HepG2 (cell line): ENCODE data around the gene CTDNEP1. TPM values are rescaled to one million over a fixed set of nuclear protein-coding genes. Genes with fewer than 3 reads are reported as not detected.

Source experiments
- ARNTL ChIP-seq: sonication (generic); formaldehyde crosslinking; IDR thresholded peaks from 2 replicates; pipeline ENCODE4 v1.4.0; 2020; ENCODE audit warnings: mild to moderate bottlenecking, missing genetic modification reagents
- KAT8 ChIP-seq: IDR thresholded peaks from 2 replicates; pipeline ENCODE4 v1.6.1; 2016; ENCODE audit warnings: missing genetic modification reagents, missing compliant biosample characterization
- MEIS1 ChIP-seq: sonication (generic); formaldehyde crosslinking; IDR thresholded peaks from 2 replicates; pipeline ENCODE4 v1.9.0; 2021; ENCODE audit warnings: mild to moderate bottlenecking, missing genetic modification reagents, moderate library complexity, borderline replicate concordance
- PPARG ChIP-seq: conservative IDR thresholded peaks from 2 replicates; pipeline ENCODE4 v1.6.1; 2016; ENCODE audit warnings: missing biosample characterization, missing genetic modification reagents
- SIN3A ChIP-seq: IDR thresholded peaks from 2 replicates; pipeline ENCODE4 v1.6.1; 2011; ENCODE audit warnings: low read depth, mild to moderate bottlenecking, control low read depth, low read length, borderline replicate concordance
- ZBTB7B ChIP-seq: sonication (generic); formaldehyde crosslinking; IDR thresholded peaks from 2 replicates; pipeline ENCODE4 v1.4.0; 2020; ENCODE audit warnings: missing genetic modification reagents
- ZNF333 ChIP-seq: sonication (generic); formaldehyde crosslinking; IDR thresholded peaks from 2 replicates; pipeline ENCODE4 v1.4.0; 2020; ENCODE audit warnings: mild to moderate bottlenecking, missing genetic modification reagents, borderline replicate concordance
- ZNF44 ChIP-seq: sonication (generic); formaldehyde crosslinking; IDR thresholded peaks from 2 replicates; pipeline ENCODE4 v1.5.1; 2020; ENCODE audit warnings: mild to moderate bottlenecking, missing genetic modification reagents
- ZNF615 ChIP-seq: sonication (generic); formaldehyde crosslinking; IDR thresholded peaks from 2 replicates; pipeline ENCODE4 v1.5.0; 2020; ENCODE audit warnings: mild to moderate bottlenecking, missing genetic modification reagents, borderline replicate concordance
- ZNF670 ChIP-seq: sonication (generic); formaldehyde crosslinking; IDR thresholded peaks from 2 replicates; pipeline ENCODE4 v1.8.0; 2022; ENCODE audit warnings: mild to moderate bottlenecking, missing genetic modification reagents, borderline replicate concordance
- polyA plus RNA-seq, 8 experiments: library from polyadenylated mRNA; depleted of rRNA in 3 of 8; stranded (reverse) in 7 of 8; unstranded in 1 of 8; fragments of >200 nt; fragmentation: Illumina TruSeq in 4 of 8; extraction: Trizol in 4 of 8; gene quantifications; 2 replicates each; pipeline versions ENCODE4 v1.2.1 to v1.2.3, GENCODE V29; 2011 to 2016; ENCODE audit warnings: low read depth in 4 of 8, missing spikeins in 1 of 8, mixed read lengths in 1 of 8; ENCODE audit not compliant: insufficient read depth in 1 of 8
- total RNA-seq, 5 experiments: library from RNA; depleted of rRNA; stranded (reverse); fragments of >200 nt; fragmentation: Illumina TruSeq; extraction: Trizol; gene quantifications; 2 replicates each; pipeline ENCODE4 v1.2.3, GENCODE V29; 2016; ENCODE audit warnings: low read depth in 1 of 5
- TF ChIP-seq, protein P1 (sequence below): sonication (generic); formaldehyde crosslinking; IDR thresholded peaks from 2 replicates; pipeline ENCODE4 v1.4.0; 2020; ENCODE audit warnings: missing genetic modification reagents
- TF ChIP-seq, protein P2 (sequence below): sonication (generic); formaldehyde crosslinking; IDR thresholded peaks from 2 replicates; pipeline ENCODE4 v1.8.0; 2022; ENCODE audit warnings: low read depth, missing genetic modification reagents
- TF ChIP-seq, protein P3 (sequence below): IDR thresholded peaks from 2 replicates; pipeline ENCODE4 v1.6.1; 2016; ENCODE audit warnings: missing genetic modification reagents, missing compliant biosample characterization
- TF ChIP-seq, protein P4 (sequence below): sonication (generic); formaldehyde crosslinking; IDR thresholded peaks from 2 replicates; pipeline ENCODE4 v1.5.0; 2020; ENCODE audit warnings: mild to moderate bottlenecking, missing genetic modification reagents, moderate library complexity
- TF ChIP-seq, protein P5 (sequence below), 2 experiments: fragments of 450-650 bp in 1 of 2; sonication (generic) in 1 of 2; formaldehyde crosslinking; IDR thresholded peaks; 2 replicates each; pipeline versions ENCODE4 v1.5.0 to v1.8.0; 2020 to 2022; ENCODE audit warnings: mild to moderate bottlenecking in 1 of 2, missing genetic modification reagents in 1 of 2
- TF ChIP-seq, protein P6 (sequence below): IDR thresholded peaks from 2 replicates; pipeline ENCODE4 v1.6.1; 2012; ENCODE audit warnings: low read length, improper control_type of control experiment
- TF ChIP-seq, protein P7 (sequence below): sonication (generic); formaldehyde crosslinking; IDR thresholded peaks from 2 replicates; pipeline ENCODE4 v1.5.1; 2020; ENCODE audit warnings: mild to moderate bottlenecking, missing genetic modification reagents, moderate library complexity

CTDNEP1 gene
- total and polyA plus RNA-seq, 2 of the 13 experiments (the other 11 are each of a cell fraction or from before 2014, with no cell fraction given) = 19.8 to 118 TPM

DNA sequence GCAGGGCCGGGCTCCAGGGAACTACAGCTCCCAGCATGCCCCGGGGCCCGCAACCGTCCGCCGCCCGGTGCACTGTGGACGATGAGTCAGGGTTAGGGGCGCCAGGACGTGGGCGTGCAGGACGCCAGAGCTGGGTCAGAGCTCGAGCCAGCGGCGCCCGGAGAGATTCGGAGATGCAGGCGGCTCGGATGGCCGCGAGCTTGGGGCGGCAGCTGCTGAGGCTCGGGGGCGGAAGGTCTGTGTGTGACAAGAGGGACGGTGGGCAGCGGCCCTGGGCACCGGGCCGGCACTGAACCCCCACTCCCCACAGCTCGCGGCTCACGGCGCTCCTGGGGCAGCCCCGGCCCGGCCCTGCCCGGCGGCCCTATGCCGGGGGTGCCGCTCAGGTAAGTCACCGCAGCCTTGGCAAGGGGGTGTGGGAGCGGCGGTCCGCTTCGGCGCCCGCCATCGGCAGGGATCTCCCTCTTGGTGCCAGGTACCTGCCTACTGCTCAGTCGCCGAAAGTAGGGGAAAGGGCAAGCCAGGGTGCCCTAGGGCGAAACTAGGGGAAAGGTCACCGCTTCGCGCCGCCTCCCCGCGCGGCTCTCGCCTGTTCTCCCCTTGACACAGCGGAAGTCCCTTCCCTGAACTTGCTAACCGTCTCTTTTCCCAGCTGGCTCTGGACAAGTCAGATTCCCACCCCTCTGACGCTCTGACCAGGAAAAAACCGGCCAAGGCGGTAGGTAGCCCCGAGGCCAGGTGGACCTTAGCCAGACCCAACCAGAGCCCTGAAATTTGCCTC, 31.5 kb downstream of the CTDNEP1 start, which contains the start of the genes ACADVL and DLG4 (continued):
- TF ChIP-seq, protein P1, sequence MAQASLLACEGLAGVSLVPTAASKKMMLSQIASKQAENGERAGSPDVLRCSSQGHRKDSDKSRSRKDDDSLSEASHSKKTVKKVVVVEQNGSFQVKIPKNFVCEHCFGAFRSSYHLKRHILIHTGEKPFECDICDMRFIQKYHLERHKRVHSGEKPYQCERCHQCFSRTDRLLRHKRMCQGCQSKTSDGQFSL (CRISPR knock-in tag) = no peak
- TF ChIP-seq, protein P2, sequence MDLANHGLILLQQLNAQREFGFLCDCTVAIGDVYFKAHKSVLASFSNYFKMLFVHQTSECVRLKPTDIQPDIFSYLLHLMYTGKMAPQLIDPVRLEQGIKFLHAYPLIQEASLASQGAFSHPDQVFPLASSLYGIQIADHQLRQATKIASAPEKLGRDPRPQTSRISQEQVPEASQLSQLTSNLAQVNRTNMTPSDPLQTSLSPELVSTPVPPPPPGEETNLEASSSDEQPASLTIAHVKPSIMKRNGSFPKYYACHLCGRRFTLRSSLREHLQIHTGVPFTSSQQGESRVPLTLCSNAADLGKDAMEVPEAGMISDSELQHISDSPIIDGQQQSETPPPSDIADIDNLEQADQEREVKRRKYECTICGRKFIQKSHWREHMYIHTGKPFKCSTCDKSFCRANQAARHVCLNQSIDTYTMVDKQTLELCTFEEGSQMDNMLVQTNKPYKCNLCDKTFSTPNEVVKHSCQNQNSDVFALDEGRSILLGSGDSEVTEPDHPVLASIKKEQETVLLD (CRISPR knock-in tag) = 0 out of 2 replicates have a peak, but pooled peaks have one; percentile 36
- TF ChIP-seq ARNTL (CRISPR knock-in tag) (peak; percentile 59; the same call in 1 of the 2 replicates), ZNF333 (CRISPR knock-in tag) (peak; percentile 32; the same call in 1 of the 2 replicates), KAT8 (peak; percentile 65), SIN3A (peak; percentile 68; the same call in 1 of the 2 replicates), MEIS1 (CRISPR knock-in tag) (peak; percentile 52; the same call in 1 of the 2 replicates), ZNF44 (CRISPR knock-in tag) (peak; percentile 56; the same call in 1 of the 2 replicates), ZNF615 (CRISPR knock-in tag) (no peak), ZNF670 (CRISPR knock-in tag) (no peak), ZBTB7B (CRISPR knock-in tag) (peak; percentile 73), PPARG (peak; percentile 99)
- TF ChIP-seq, protein P3, sequence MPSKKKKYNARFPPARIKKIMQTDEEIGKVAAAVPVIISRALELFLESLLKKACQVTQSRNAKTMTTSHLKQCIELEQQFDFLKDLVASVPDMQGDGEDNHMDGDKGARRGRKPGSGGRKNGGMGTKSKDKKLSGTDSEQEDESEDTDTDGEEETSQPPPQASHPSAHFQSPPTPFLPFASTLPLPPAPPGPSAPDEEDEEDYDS (CRISPR knock-in tag) = peak; percentile 78
- TF ChIP-seq, protein P4, sequence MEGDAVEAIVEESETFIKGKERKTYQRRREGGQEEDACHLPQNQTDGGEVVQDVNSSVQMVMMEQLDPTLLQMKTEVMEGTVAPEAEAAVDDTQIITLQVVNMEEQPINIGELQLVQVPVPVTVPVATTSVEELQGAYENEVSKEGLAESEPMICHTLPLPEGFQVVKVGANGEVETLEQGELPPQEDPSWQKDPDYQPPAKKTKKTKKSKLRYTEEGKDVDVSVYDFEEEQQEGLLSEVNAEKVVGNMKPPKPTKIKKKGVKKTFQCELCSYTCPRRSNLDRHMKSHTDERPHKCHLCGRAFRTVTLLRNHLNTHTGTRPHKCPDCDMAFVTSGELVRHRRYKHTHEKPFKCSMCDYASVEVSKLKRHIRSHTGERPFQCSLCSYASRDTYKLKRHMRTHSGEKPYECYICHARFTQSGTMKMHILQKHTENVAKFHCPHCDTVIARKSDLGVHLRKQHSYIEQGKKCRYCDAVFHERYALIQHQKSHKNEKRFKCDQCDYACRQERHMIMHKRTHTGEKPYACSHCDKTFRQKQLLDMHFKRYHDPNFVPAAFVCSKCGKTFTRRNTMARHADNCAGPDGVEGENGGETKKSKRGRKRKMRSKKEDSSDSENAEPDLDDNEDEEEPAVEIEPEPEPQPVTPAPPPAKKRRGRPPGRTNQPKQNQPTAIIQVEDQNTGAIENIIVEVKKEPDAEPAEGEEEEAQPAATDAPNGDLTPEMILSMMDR (CRISPR knock-in tag) = 0 out of 2 replicates have a peak, but pooled peaks have one; percentile 8
- TF ChIP-seq, protein P5, sequence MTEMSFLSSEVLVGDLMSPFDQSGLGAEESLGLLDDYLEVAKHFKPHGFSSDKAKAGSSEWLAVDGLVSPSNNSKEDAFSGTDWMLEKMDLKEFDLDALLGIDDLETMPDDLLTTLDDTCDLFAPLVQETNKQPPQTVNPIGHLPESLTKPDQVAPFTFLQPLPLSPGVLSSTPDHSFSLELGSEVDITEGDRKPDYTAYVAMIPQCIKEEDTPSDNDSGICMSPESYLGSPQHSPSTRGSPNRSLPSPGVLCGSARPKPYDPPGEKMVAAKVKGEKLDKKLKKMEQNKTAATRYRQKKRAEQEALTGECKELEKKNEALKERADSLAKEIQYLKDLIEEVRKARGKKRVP (CRISPR knock-in tag; IDR thresholded peaks at IDR 0.05) = peak in 1 of 2 experiments; percentile 73; a peak in 2 of 4 replicates
- TF ChIP-seq, protein P6, sequence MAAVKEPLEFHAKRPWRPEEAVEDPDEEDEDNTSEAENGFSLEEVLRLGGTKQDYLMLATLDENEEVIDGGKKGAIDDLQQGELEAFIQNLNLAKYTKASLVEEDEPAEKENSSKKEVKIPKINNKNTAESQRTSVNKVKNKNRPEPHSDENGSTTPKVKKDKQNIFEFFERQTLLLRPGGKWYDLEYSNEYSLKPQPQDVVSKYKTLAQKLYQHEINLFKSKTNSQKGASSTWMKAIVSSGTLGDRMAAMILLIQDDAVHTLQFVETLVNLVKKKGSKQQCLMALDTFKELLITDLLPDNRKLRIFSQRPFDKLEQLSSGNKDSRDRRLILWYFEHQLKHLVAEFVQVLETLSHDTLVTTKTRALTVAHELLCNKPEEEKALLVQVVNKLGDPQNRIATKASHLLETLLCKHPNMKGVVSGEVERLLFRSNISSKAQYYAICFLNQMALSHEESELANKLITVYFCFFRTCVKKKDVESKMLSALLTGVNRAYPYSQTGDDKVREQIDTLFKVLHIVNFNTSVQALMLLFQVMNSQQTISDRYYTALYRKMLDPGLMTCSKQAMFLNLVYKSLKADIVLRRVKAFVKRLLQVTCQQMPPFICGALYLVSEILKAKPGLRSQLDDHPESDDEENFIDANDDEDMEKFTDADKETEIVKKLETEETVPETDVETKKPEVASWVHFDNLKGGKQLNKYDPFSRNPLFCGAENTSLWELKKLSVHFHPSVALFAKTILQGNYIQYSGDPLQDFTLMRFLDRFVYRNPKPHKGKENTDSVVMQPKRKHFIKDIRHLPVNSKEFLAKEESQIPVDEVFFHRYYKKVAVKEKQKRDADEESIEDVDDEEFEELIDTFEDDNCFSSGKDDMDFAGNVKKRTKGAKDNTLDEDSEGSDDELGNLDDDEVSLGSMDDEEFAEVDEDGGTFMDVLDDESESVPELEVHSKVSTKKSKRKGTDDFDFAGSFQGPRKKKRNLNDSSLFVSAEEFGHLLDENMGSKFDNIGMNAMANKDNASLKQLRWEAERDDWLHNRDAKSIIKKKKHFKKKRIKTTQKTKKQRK = no peak
- TF ChIP-seq, protein P7, sequence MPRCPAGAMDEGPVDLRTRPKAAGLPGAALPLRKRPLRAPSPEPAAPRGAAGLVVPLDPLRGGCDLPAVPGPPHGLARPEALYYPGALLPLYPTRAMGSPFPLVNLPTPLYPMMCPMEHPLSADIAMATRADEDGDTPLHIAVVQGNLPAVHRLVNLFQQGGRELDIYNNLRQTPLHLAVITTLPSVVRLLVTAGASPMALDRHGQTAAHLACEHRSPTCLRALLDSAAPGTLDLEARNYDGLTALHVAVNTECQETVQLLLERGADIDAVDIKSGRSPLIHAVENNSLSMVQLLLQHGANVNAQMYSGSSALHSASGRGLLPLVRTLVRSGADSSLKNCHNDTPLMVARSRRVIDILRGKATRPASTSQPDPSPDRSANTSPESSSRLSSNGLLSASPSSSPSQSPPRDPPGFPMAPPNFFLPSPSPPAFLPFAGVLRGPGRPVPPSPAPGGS (CRISPR knock-in tag) = peak; percentile 86; the same call in 1 of the 2 replicates
